HEK293 (cell line): ENCODE results near the gene ARHGAP15.

Source experiments
- CTCF ChIA-PET: fragments of 350-600 bp; formaldehyde crosslinking; extraction: SDS; loops from one replicate; lab custom pipeline; 2021; ENCODE audit warnings: antibody characterized with exemption; lab: Yijun Ruan, JAX
- POLR2A ChIA-PET: fragments of 300-600 bp; formaldehyde crosslinking; extraction: SDS; loops from one replicate; lab custom pipeline; 2020; ENCODE audit warnings: antibody characterized with exemption, inconsistent platforms; lab: Yijun Ruan, JAX
- H3K27ac ChIP-seq: fragments of 200-500 bp; sonication (Bioruptor generic); 2 replicates; pipeline ENCODE4 v1.5.1; 2014; ENCODE audit warnings: low read depth, low read length, control low read depth, inconsistent platforms; ENCODE audit errors: extremely low read depth
- H3K36me3 ChIP-seq, 2 experiments: fragments of 200-500 bp in 1 of 2; sonication (Bioruptor generic) in 1 of 2; 1 replicate in 1 of 2; 2 replicates in 1 of 2; pipeline ENCODE4 v1.5.1; 2014 to 2017; ENCODE audit warnings: inconsistent platforms in 2 of 2, low read length in 2 of 2; ENCODE audit not compliant: control insufficient read depth in 2 of 2, insufficient read depth in 1 of 2
- H3K4me1 ChIP-seq: fragments of 200-500 bp; sonication (Bioruptor generic); 2 replicates; pipeline ENCODE4 v1.5.1; 2014; ENCODE audit warnings: mild to moderate bottlenecking, low read length, inconsistent platforms; ENCODE audit not compliant: control insufficient read depth, insufficient read depth
- H3K4me3 ChIP-seq: 2 replicates; pipeline ENCODE4 v1.5.1; 2011; ENCODE audit warnings: low read depth, mild to moderate bottlenecking, control low read depth, low read length, moderate library complexity
- H3K9me3 ChIP-seq: fragments of 200-500 bp; sonication (Bioruptor generic); 2 replicates; pipeline ENCODE4 v1.5.1; 2014; ENCODE audit warnings: low read depth, low read length, inconsistent platforms; ENCODE audit not compliant: control insufficient read depth, insufficient read depth
- BCL11B ChIP-seq: fragments of 450-650 bp; formaldehyde crosslinking; IDR thresholded peaks from 2 replicates; pipeline ENCODE4 v1.5.1; 2016; ENCODE audit warnings: low read depth, missing biosample characterization, missing genetic modification characterization
- GLI4 ChIP-seq: fragments of 450-650 bp; formaldehyde crosslinking; IDR thresholded peaks from 2 replicates; pipeline ENCODE4 v1.5.1; 2016; ENCODE audit warnings: missing biosample characterization, missing genetic modification characterization
- IKZF3 ChIP-seq: fragments of 450-650 bp; IDR thresholded peaks from 2 replicates; pipeline ENCODE4 v1.5.0; 2018; ENCODE audit warnings: missing biosample characterization, mild to moderate bottlenecking, missing genetic modification characterization, moderate library complexity
- MEIS1 ChIP-seq: sonication (generic); formaldehyde crosslinking; IDR thresholded peaks from 2 replicates; pipeline ENCODE4 v1.8.1; 2022; ENCODE audit warnings: missing genetic modification reagents, mild to moderate bottlenecking, borderline replicate concordance
- SALL2 ChIP-seq: fragments of 450-650 bp; formaldehyde crosslinking; IDR thresholded peaks from 2 replicates; pipeline ENCODE4 v1.5.0; 2017; ENCODE audit warnings: missing biosample characterization, mild to moderate bottlenecking, missing genetic modification characterization, borderline replicate concordance
- TCF7L2 ChIP-seq: IDR thresholded peaks from 2 replicates; pipeline ENCODE4 v1.6.1; 2011; ENCODE audit warnings: low read depth, mild to moderate bottlenecking, inconsistent platforms, low read length, moderate library complexity, borderline replicate concordance
- ZBTB1 ChIP-seq: fragments of 450-650 bp; formaldehyde crosslinking; IDR thresholded peaks from 2 replicates; pipeline ENCODE4 v1.5.1; 2016; ENCODE audit warnings: missing biosample characterization, missing genetic modification characterization
- ZBTB49 ChIP-seq: fragments of 450-650 bp; formaldehyde crosslinking; IDR thresholded peaks from 2 replicates; pipeline ENCODE4 v1.5.1; 2016; ENCODE audit warnings: missing biosample characterization, missing genetic modification characterization, low read depth
- ZFP69B ChIP-seq: fragments of 450-650 bp; formaldehyde crosslinking; IDR thresholded peaks from 2 replicates; pipeline ENCODE4 v1.5.1; 2016; ENCODE audit warnings: missing biosample characterization, missing genetic modification characterization
- ZNF19 ChIP-seq: fragments of 450-650 bp; formaldehyde crosslinking; IDR thresholded peaks from 2 replicates; pipeline ENCODE4; 2016; ENCODE audit warnings: missing biosample characterization, missing genetic modification characterization, low read depth
- ZNF24 ChIP-seq: fragments of 450-650 bp; formaldehyde crosslinking; IDR thresholded peaks from 2 replicates; pipeline ENCODE4 v1.5.1; 2016; ENCODE audit warnings: missing biosample characterization, missing genetic modification characterization
- ZNF341 ChIP-seq: fragments of 450-650 bp; formaldehyde crosslinking; IDR thresholded peaks from 2 replicates; pipeline ENCODE4; 2016; ENCODE audit warnings: low read depth, missing biosample characterization, missing genetic modification characterization
- ZNF426 ChIP-seq: fragments of 450-650 bp; formaldehyde crosslinking; IDR thresholded peaks from 2 replicates; pipeline ENCODE4 v1.5.1; 2017; ENCODE audit warnings: missing biosample characterization, missing genetic modification characterization, mild to moderate bottlenecking, inconsistent platforms, moderate library complexity
- ZNF48 ChIP-seq: fragments of 450-650 bp; formaldehyde crosslinking; IDR thresholded peaks from 2 replicates; pipeline ENCODE4 v1.5.1; 2016; ENCODE audit warnings: missing biosample characterization, missing genetic modification characterization
- ZNF518A ChIP-seq: fragments of 450-650 bp; formaldehyde crosslinking; conservative IDR thresholded peaks from 2 replicates; pipeline ENCODE4 v1.5.1; 2016; ENCODE audit warnings: low read depth, missing biosample characterization, missing genetic modification characterization
- ZNF585B ChIP-seq: fragments of 450-650 bp; formaldehyde crosslinking; IDR thresholded peaks from 2 replicates; pipeline ENCODE4 v1.5.1; 2016; ENCODE audit warnings: missing biosample characterization, missing genetic modification characterization
- ZNF596 ChIP-seq: fragments of 450-650 bp; IDR thresholded peaks from 2 replicates; pipeline ENCODE4 v1.5.0; 2018; ENCODE audit warnings: missing biosample characterization, mild to moderate bottlenecking, missing genetic modification characterization, moderate library complexity
- ZNF600 ChIP-seq: fragments of 450-650 bp; formaldehyde crosslinking; IDR thresholded peaks from 2 replicates; pipeline ENCODE4 v1.5.1; 2016; ENCODE audit warnings: missing biosample characterization, missing genetic modification characterization
- ZNF626 ChIP-seq: fragments of 450-650 bp; sonication (Bioruptor Pico); formaldehyde crosslinking; IDR thresholded peaks from 2 replicates; pipeline ENCODE4 v1.5.1; 2018; ENCODE audit warnings: missing biosample characterization, missing genetic modification characterization, inconsistent platforms
- ZNF692 ChIP-seq: fragments of 450-650 bp; formaldehyde crosslinking; IDR thresholded peaks from 2 replicates; pipeline ENCODE4 v1.5.1; 2016; ENCODE audit warnings: missing biosample characterization, missing genetic modification characterization
- ZNF701 ChIP-seq: fragments of 450-650 bp; formaldehyde crosslinking; IDR thresholded peaks from 2 replicates; pipeline ENCODE4 v1.5.1; 2016; ENCODE audit warnings: missing biosample characterization, missing genetic modification characterization
- ZNF76 ChIP-seq: fragments of 450-650 bp; formaldehyde crosslinking; IDR thresholded peaks from 2 replicates; pipeline ENCODE4; 2016; ENCODE audit warnings: low read depth, missing biosample characterization, missing genetic modification characterization, borderline replicate concordance
- TF ChIP-seq, protein P1 (sequence below): fragments of 450-650 bp; formaldehyde crosslinking; IDR thresholded peaks from 2 replicates; pipeline ENCODE4 v1.5.1; 2016; ENCODE audit warnings: missing biosample characterization, missing genetic modification characterization

Gene ARHGAP15

DNA sequence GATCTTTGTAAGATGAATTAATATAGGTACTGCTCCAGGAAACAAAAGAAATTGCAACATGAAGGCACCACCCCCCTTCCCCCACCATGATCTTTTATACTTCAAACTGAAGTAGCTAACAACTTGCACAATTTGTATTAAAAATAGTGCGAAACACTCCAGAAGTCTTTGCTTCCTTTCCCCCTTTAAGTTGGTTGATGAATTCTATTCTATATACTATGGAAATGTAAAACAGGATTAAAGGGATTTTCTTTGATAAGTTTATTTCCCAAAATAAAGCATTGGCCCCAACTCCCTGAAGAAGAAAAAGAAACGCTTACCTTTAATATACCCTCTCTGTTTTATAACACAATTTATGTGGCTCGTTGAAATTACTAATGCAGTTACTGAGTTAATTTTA lies 227.1 kb downstream of the ARHGAP15 start:
- Histone ChIP-seq H3K27ac (no peak overlapping the region), H3K36me3 (no peaks in the 10 kb centered on the region), H3K4me3 (no peak overlapping the region), H3K9me3 (no peaks in the 10 kb centered on the region), H3K4me1 (peaks cover 2% of the 10 kb centered on the region; the same call in 1 of the 2 replicates)
- TF ChIP-seq ZBTB49 (tag by site-specific recombination) (no peak), ZFP69B (tag by site-specific recombination) (no peak), MEIS1 (CRISPR knock-in tag) (no peak), ZNF19 (no peak), ZNF76 (no peak), ZNF701 (tag by site-specific recombination) (no peak), ZNF48 (tag by site-specific recombination) (no peak), ZNF341 (tag by site-specific recombination) (no peak), IKZF3 (tag by site-specific recombination) (no peak), BCL11B (tag by site-specific recombination) (no peak), ZNF692 (tag by site-specific recombination) (no peak), ZNF24 (no peak), ZNF585B (no peak), ZNF596 (tag by site-specific recombination) (no peak), SALL2 (tag by site-specific recombination) (no peak), GLI4 (tag by site-specific recombination) (no peak)
- ChIA-PET CTCF (no interaction called here), POLR2A (no interaction called here)

GRCh38 chr2:143356736-143357446 lies 227.7 kb downstream of the ARHGAP15 start:
- ChIA-PET POLR2A (no interaction called here), CTCF (no interaction called here)
- Histone ChIP-seq H3K4me1 (peaks cover 2% of the 10 kb centered on the region; the same call in 1 of the 2 replicates), H3K9me3 (no peaks in the 10 kb centered on the region), H3K4me3 (no peak overlapping the region), H3K27ac (no peak overlapping the region), H3K36me3 (no peaks in the 10 kb centered on the region)
- TF ChIP-seq ZNF518A (no peak), TCF7L2 (no peak), ZNF426 (tag by site-specific recombination) (no peak), ZNF626 (tag by site-specific recombination) (no peak), ZBTB1 (tag by site-specific recombination) (no peak), ZNF600 (tag by site-specific recombination) (no peak)
- TF ChIP-seq, protein P1, sequence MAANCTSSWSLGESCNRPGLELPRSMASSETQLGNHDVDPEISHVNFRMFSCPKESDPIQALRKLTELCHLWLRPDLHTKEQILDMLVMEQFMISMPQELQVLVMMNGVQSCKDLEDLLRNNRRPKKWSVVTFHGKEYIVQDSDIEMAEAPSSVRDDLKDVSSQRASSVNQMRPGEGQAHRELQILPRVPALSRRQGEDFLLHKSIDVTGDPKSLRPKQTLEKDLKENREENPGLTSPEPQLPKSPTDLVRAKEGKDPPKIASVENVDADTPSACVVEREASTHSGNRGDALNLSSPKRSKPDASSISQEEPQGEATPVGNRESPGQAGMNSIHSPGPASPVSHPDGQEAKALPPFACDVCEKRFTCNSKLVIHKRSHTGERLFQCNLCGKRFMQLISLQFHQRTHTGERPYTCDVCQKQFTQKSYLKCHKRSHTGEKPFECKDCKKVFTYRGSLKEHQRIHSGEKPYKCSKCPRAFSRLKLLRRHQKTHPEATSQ, result no peak
